ENCODE data around the gene USP28. TPM values are rescaled to one million over a fixed set of nuclear protein-coding genes. Genes with fewer than 3 reads are reported as not detected.

Gene USP28
- total and polyA plus RNA-seq, 2 of the 8 experiments (the other 6 are each of a cell fraction or from before 2014, with no cell fraction given), result 82.6 to 119 TPM

DNA sequence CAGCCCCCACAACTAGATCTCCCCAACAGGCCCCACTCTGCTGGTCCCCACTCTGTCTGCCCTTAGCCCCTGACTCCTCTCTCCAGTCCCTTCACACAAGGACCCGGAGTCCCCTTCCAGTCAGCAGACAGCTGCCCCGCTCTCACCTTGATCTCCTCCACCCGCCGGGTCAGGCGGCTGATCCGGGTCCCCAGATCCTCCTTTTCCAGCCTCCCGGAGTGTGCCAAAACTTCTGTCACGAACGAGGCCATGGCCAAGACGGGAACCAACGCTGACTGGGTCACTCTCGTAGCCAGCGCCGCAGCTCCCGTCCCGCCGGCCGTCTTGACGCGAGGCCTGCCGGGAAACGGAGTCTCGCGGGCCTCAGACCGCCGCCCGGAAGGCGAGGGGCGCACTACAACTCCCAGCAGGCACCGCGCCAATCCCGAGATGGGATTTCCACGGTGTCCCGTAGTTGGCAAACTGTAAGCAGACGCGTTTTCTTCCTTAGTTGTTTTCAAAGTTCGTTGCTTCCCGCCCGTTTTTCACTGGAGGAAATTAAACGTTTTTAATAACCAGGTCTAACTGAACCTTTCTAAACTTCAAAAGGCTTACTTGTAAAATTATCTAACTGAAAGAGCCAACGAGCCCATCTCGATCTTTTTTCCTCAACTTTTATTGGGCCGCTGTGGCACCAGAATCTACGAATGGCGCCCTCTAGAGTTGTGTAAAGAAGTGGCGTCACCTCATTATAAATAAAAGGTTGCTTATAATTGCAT is 101.8 kb downstream of the USP28 start, which contains the start of gene ZW10:
ZW10 (minus strand) TSS at position 277 of the 758 bp plus-strand sequence; CDS start at position 251, 26 bp downstream.
- H3K4me3 ChIP-seq (ENCODE audit: extremely low read depth in 1 of 4, insufficient read depth in 2 of 4, low read depth in 3 of 4, low read length in 4 of 4), result peak within 1 kb of the TSS; percentile 88 to 95 (median 92)
- no peaks in the 10 kb centered on the region for H3K27me3 ChIP-seq (replicated peaks in 1 of 4; ENCODE audit: control insufficient read depth in 3 of 4, extremely low read depth in 1 of 4, insufficient read depth in 3 of 4, low read length in 3 of 4)
- H3K4me2 ChIP-seq (ENCODE audit: insufficient read depth in 1 of 2, low read depth in 2 of 2, low read length in 2 of 2), result peak within 1 kb of the TSS; percentile 47 to 66
- H3K9ac ChIP-seq (replicated peaks in 1 of 4; ENCODE audit: extremely low read depth in 1 of 4, low read depth in 3 of 4, low read length in 3 of 4), result peak within 1 kb of the TSS; percentile 73 to 90 (median 78)
- ChIA-PET CTCF (ENCODE audit: partially characterized antibody) (interaction anchor here (0.6 to 1.2 kb wide), 7 partner anchors 9 to 928 kb away, joined by 3 to 5 read pairs (median 3); no protein-coding TSS in a partner anchor), POLR2A (ENCODE audit: partially characterized antibody) (interaction anchor here (1.1 to 1.2 kb wide), 5 partner anchors 23 to 100 kb away, joined by 3 to 5 read pairs (median 3); no protein-coding TSS in a partner anchor)
- DNase-seq (ENCODE audit: low read depth in 1 of 2, low spot score in 2 of 2) (peak; percentile 82 to 89), FAIRE-seq (no peak)
- peak within 1 kb of the TSS; percentile 19; the same call in 1 of the 2 replicates for H3K27ac ChIP-seq (ENCODE audit: low read depth, low read length)
- H3K23ac ChIP-seq (ENCODE audit: insufficient read length), result no peak within 1 kb of the TSS
- no peak within 1 kb of the TSS for H2BK12ac ChIP-seq (ENCODE audit: low read depth, low read length)
- no peak within 1 kb of the TSS for H3K14ac ChIP-seq (ENCODE audit: insufficient read length)
- no peaks in the 10 kb centered on the region for H4K20me1 ChIP-seq (replicated peaks in 1 of 2; ENCODE audit: control insufficient read depth in 1 of 2, insufficient read depth in 2 of 2, low read length in 2 of 2)
- H2BK5ac ChIP-seq (ENCODE audit: low read depth, low read length), result peak within 1 kb of the TSS; percentile 69; the same call in 1 of the 2 replicates
- peaks cover 0 to 10% (median 3%) of the 10 kb centered on the region in 4 experiments; a peak in 5 of 8 replicates for H3K36me3 ChIP-seq (ENCODE audit: control insufficient read depth in 2 of 4, insufficient read depth in 4 of 4, low read length in 3 of 4)
- no peaks in the 10 kb centered on the region; the same call in 1 of the 2 replicates for H3K79me1 ChIP-seq (ENCODE audit: low read depth, low read length)
- H4K8ac ChIP-seq (ENCODE audit: extremely low read depth, insufficient read depth, low read length), result peak within 1 kb of the TSS; percentile 92; the same call in 1 of the 2 replicates
- peak within 1 kb of the TSS; percentile 81 for H2AFZ ChIP-seq (ENCODE audit: low read length)
- H3K18ac ChIP-seq (ENCODE audit: extremely low read depth, low read length), result no peak within 1 kb of the TSS; the same call in 1 of the 2 replicates
- H4K5ac ChIP-seq (ENCODE audit: insufficient read length, low read depth, low read length), result no peak within 1 kb of the TSS
- no peak within 1 kb of the TSS for H2AK5ac ChIP-seq (ENCODE audit: low read depth, low read length)
- H2BK20ac ChIP-seq (ENCODE audit: low read length), result no peak within 1 kb of the TSS
- H4K91ac ChIP-seq (replicated peaks; ENCODE audit: insufficient read length, low read length), result peak within 1 kb of the TSS; percentile 70
- H3K4me1 ChIP-seq (replicated peaks in 1 of 4; ENCODE audit: control insufficient read depth in 3 of 4, insufficient read depth in 4 of 4, low read length in 3 of 4), result no peaks in the 10 kb centered on the region
- no peak within 1 kb of the TSS for H3K4ac ChIP-seq (replicated peaks; ENCODE audit: insufficient read length, low read depth, low read length)
- H2BK15ac ChIP-seq (ENCODE audit: low read length), result no peak within 1 kb of the TSS
- H3K23me2 ChIP-seq (ENCODE audit: low read depth, low read length), result no peaks in the 10 kb centered on the region; the same call in 1 of the 2 replicates
- WGBS, 2 experiments (ENCODE audit: extremely low coverage in 1 of 2, insufficient coverage in 1 of 2, insufficient read length in 1 of 2, insufficient replicate concordance in 2 of 2, low coverage in 1 of 2, low lambda C conversion rate in 2 of 2, missing lambda C conversion rate in 1 of 2), result 2% methylated on average over 46 of the region's 46 CpGs; no CpG with 5 or more reads in 1 of the 2 experiments
- H3K79me2 ChIP-seq (ENCODE audit: control insufficient read depth in 1 of 2, insufficient read depth in 2 of 2, low read length in 2 of 2), result peaks cover 0 to 24% of the 10 kb centered on the region in 2 experiments; a peak in 2 of 4 replicates
- H3K56ac ChIP-seq (replicated peaks; ENCODE audit: insufficient read length, low read depth, low read length), result no peak within 1 kb of the TSS
- H3K9me3 ChIP-seq (ENCODE audit: insufficient read depth in 2 of 2, low read depth in 1 of 2, low read length in 1 of 2), result no peaks in the 10 kb centered on the region
- no peak within 1 kb of the TSS for H2BK120ac ChIP-seq (replicated peaks; ENCODE audit: low read depth, low read length)
- peak; percentile 33; the same call in 1 of the 2 replicates for TF ChIP-seq POLR2AphosphoS5 (IDR thresholded peaks at IDR 0.05; ENCODE audit: low read depth, low read length)
- TF ChIP-seq TAF7 (optimal IDR thresholded peaks at IDR 0.05; ENCODE audit: borderline replicate concordance, low read depth, low read length), result peak; percentile 46
- peak; percentile 59; the same call in 1 of the 2 replicates for TF ChIP-seq BRCA1 (IDR thresholded peaks at IDR 0.05; ENCODE audit: low read depth, low read length)
- no peak; the same call in 1 of the 2 replicates for TF ChIP-seq KDM1A (IDR thresholded peaks at IDR 0.05; ENCODE audit: borderline replicate concordance, low read length)
- TF ChIP-seq CBX5 (IDR thresholded peaks at IDR 0.05; ENCODE audit: low read depth, low read length), result no peak
- no peak for TF ChIP-seq SUZ12 (IDR thresholded peaks at IDR 0.05; ENCODE audit: low read length)
- no peak for TF ChIP-seq SP1 (IDR thresholded peaks at IDR 0.05; ENCODE audit: low read depth, low read length)
- peak; percentile 81 for TF ChIP-seq CHD2 (IDR thresholded peaks at IDR 0.05; ENCODE audit: low read length)

Measured in H1 (cell line).